ENCODE data around the gene STPG2. TPM values are rescaled to one million over a fixed set of nuclear protein-coding genes. Genes with fewer than 3 reads are reported as not detected.

The STPG2 gene
- total RNA-seq, 1 experiment from 2014 or later = 0.35 TPM

GRCh38 chr4:97786306-97786920 is 356.9 kb downstream of the STPG2 start:
- intact Hi-C loops (cut with micrococcal nuclease; ENCODE audit: unreplicated experiment) = no loop called here
- Histone ChIP-seq H3K27ac (no peak overlapping the region), H3K27me3 (ENCODE audit: insufficient read depth, low read depth) (no peaks in the 10 kb centered on the region), H3K4me1 (replicated peaks; ENCODE audit: insufficient read depth) (no peaks in the 10 kb centered on the region), H3F3A (ENCODE audit: insufficient read depth, low read depth) (no peaks in the 10 kb centered on the region), H3K36me3 (ENCODE audit: low read depth) (no peaks in the 10 kb centered on the region), H3K9me2 (ENCODE audit: insufficient read depth) (no peaks in the 10 kb centered on the region), H3K79me2 (ENCODE audit: low read depth) (no peaks in the 10 kb centered on the region), H3K9me3 (ENCODE audit: insufficient read depth, low read depth) (no peaks in the 10 kb centered on the region; the same call in 1 of the 2 replicates), H3K4me2 (no peak overlapping the region; the same call in 1 of the 2 replicates), H3K4me3 (no peak overlapping the region), H2AFZ (no peak overlapping the region), H4K20me1 (ENCODE audit: insufficient read depth) (no peaks in the 10 kb centered on the region)
- no TSS peak for BruUV-seq (replicated peaks)
- ChIA-PET CTCF (no interaction called here), POLR2A (ENCODE audit: unreplicated experiment) (no interaction called here)
- TF ChIP-seq, protein P1, sequence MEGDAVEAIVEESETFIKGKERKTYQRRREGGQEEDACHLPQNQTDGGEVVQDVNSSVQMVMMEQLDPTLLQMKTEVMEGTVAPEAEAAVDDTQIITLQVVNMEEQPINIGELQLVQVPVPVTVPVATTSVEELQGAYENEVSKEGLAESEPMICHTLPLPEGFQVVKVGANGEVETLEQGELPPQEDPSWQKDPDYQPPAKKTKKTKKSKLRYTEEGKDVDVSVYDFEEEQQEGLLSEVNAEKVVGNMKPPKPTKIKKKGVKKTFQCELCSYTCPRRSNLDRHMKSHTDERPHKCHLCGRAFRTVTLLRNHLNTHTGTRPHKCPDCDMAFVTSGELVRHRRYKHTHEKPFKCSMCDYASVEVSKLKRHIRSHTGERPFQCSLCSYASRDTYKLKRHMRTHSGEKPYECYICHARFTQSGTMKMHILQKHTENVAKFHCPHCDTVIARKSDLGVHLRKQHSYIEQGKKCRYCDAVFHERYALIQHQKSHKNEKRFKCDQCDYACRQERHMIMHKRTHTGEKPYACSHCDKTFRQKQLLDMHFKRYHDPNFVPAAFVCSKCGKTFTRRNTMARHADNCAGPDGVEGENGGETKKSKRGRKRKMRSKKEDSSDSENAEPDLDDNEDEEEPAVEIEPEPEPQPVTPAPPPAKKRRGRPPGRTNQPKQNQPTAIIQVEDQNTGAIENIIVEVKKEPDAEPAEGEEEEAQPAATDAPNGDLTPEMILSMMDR (conservative IDR thresholded peaks at IDR 0.05) = no peak
- TF ChIP-seq EZH2 (IDR thresholded peaks at IDR 0.05; ENCODE audit: low read depth) = no peak
- DNase-seq = no peak

- CTCF ChIA-PET = no interaction called here
- H3K79me2 ChIP-seq (ENCODE audit: low read depth) = no peaks in the 10 kb centered on the region
- intact Hi-C loops (cut with micrococcal nuclease; ENCODE audit: unreplicated experiment) = no loop called here
- H3K27me3 ChIP-seq (ENCODE audit: insufficient read depth, low read depth) = no peaks in the 10 kb centered on the region
- H2AFZ ChIP-seq = no peak overlapping the region
- H3F3A ChIP-seq (ENCODE audit: insufficient read depth, low read depth) = no peaks in the 10 kb centered on the region
- POLR2A ChIA-PET (ENCODE audit: unreplicated experiment) = no interaction called here
- no peaks in the 10 kb centered on the region for H3K9me2 ChIP-seq (ENCODE audit: insufficient read depth)
- H3K9me3 ChIP-seq (ENCODE audit: insufficient read depth, low read depth) = no peaks in the 10 kb centered on the region
- no peaks in the 10 kb centered on the region for H3K36me3 ChIP-seq (ENCODE audit: low read depth)
- H3K4me1 ChIP-seq (replicated peaks; ENCODE audit: insufficient read depth) = no peaks in the 10 kb centered on the region
- H3K4me2 ChIP-seq = no peak overlapping the region
- H3K4me3 ChIP-seq = no peak overlapping the region
- no peak overlapping the region for H3K27ac ChIP-seq
- BruUV-seq (replicated peaks) = no TSS peak
- H4K20me1 ChIP-seq (ENCODE audit: insufficient read depth) = no peaks in the 10 kb centered on the region
- no peak for DNase-seq
- no peak for TF ChIP-seq EZH2 (IDR thresholded peaks at IDR 0.05; ENCODE audit: low read depth)
- TF ChIP-seq, protein P1 (conservative IDR thresholded peaks at IDR 0.05) = no peak
These were observed 365.1 kb downstream of the STPG2 start for GRCh38 chr4:97778174-97778573.

GRCh38 chr4:97774347-97774989 is 368.8 kb downstream of the STPG2 start:
- intact Hi-C loops (cut with micrococcal nuclease; ENCODE audit: unreplicated experiment) = no loop called here
- ChIA-PET POLR2A (ENCODE audit: unreplicated experiment) (no interaction called here), CTCF (no interaction called here)
- H3K79me2 ChIP-seq (ENCODE audit: low read depth) = no peaks in the 10 kb centered on the region
- H3K27ac ChIP-seq = no peak overlapping the region
- no peaks in the 10 kb centered on the region for H3K9me3 ChIP-seq (ENCODE audit: insufficient read depth, low read depth)
- H3K4me2 ChIP-seq = no peak overlapping the region
- H3K9me2 ChIP-seq (ENCODE audit: insufficient read depth) = no peaks in the 10 kb centered on the region
- H3K4me3 ChIP-seq = no peak overlapping the region
- H2AFZ ChIP-seq = no peak overlapping the region
- no peaks in the 10 kb centered on the region for H3F3A ChIP-seq (ENCODE audit: insufficient read depth, low read depth)
- no peaks in the 10 kb centered on the region for H3K36me3 ChIP-seq (ENCODE audit: low read depth)
- no TSS peak for BruUV-seq (replicated peaks)
- no peaks in the 10 kb centered on the region for H3K27me3 ChIP-seq (ENCODE audit: insufficient read depth, low read depth)
- no peak for TF ChIP-seq EZH2 (IDR thresholded peaks at IDR 0.05; ENCODE audit: low read depth)
- DNase-seq = no peak
- H3K4me1 ChIP-seq (replicated peaks; ENCODE audit: insufficient read depth) = no peaks in the 10 kb centered on the region
- H4K20me1 ChIP-seq (ENCODE audit: insufficient read depth) = no peaks in the 10 kb centered on the region
